SK-N-MC (cell line): ENCODE results near the gene C1orf198.

Experiments
- EZH2 ChIP-seq: fragments of 200-600 bp; sonication (generic); IDR thresholded peaks from one replicate; pipeline ENCODE4 v1.6.1; 2017; ENCODE audit warnings: antibody characterized with exemption
- POLR2AphosphoS5 ChIP-seq: IDR thresholded peaks from 2 replicates; pipeline ENCODE4 v1.6.1; 2012; ENCODE audit warnings: mild to moderate bottlenecking, low read depth, low read length, borderline replicate concordance

- TF ChIP-seq EZH2 (no peak), POLR2AphosphoS5 (no peak)
Measured at GRCh38 chr1:230906226-230906625, 37.9 kb upstream of the C1orf198 start.
